Keratinocyte (primary cell): Measurements from ENCODE around the gene DENND4B.

ENCODE experiments used
- EZH2 ChIP-seq: IDR thresholded peaks from one replicate; pipeline ENCODE4 v1.6.1; 2012; ENCODE audit warnings: inconsistent platforms, mild to moderate bottlenecking, low read length, moderate library complexity
- TF ChIP-seq, protein P1 (sequence below), 3 experiments: IDR thresholded peaks in 1 of 3; conservative IDR thresholded peaks in 1 of 3; optimal IDR thresholded peaks in 1 of 3; 2 replicates in 2 of 3; 3 replicates in 1 of 3; pipeline versions ENCODE3 to v1.5.1; 2011; ENCODE audit warnings: low read length in 3 of 3, mild to moderate bottlenecking in 3 of 3, moderate library complexity in 2 of 3, control low read depth in 1 of 3, inconsistent platforms in 1 of 3; ENCODE audit not compliant: insufficient read depth in 2 of 3; ENCODE audit errors: extremely low read depth in 1 of 3

DNA sequence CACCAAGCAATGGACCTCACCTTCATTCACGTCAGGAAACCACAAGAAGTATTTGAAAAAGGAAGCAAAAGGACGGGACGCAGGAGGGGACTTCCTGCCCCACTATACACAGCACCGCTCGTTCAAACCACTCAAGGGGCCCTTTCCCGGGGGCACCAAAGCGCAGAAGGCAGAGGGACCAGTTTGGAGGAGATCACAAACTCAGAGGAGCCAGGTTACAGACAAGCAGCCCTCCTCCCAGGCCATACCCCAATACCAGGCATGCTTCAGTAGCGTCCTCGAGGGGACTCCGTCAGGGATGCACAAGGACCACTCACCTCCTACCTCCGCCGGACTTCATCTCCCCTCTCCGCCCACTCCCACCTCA lies 11.2 kb upstream of the DENND4B start:
- TF ChIP-seq, protein P1, sequence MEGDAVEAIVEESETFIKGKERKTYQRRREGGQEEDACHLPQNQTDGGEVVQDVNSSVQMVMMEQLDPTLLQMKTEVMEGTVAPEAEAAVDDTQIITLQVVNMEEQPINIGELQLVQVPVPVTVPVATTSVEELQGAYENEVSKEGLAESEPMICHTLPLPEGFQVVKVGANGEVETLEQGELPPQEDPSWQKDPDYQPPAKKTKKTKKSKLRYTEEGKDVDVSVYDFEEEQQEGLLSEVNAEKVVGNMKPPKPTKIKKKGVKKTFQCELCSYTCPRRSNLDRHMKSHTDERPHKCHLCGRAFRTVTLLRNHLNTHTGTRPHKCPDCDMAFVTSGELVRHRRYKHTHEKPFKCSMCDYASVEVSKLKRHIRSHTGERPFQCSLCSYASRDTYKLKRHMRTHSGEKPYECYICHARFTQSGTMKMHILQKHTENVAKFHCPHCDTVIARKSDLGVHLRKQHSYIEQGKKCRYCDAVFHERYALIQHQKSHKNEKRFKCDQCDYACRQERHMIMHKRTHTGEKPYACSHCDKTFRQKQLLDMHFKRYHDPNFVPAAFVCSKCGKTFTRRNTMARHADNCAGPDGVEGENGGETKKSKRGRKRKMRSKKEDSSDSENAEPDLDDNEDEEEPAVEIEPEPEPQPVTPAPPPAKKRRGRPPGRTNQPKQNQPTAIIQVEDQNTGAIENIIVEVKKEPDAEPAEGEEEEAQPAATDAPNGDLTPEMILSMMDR (optimal IDR thresholded peaks at IDR 0.05 in 1 of 3, IDR thresholded peaks at IDR 0.05 in 1 of 3, conservative IDR thresholded peaks at IDR 0.05 in 1 of 3; ENCODE audit: extremely low read depth in 1 of 3, insufficient read depth in 2 of 3, low read length in 3 of 3): no peak
- no peak for TF ChIP-seq EZH2
